GM21528 (cell line): ENCODE measurements around the gene METTL16.
"Not testable (repeated sequence)": the region's sequence is repeated elsewhere in the genome, so short reads cannot be mapped to it uniquely, and the experiment has no call there.

ENCODE experiments used
- ATAC-seq: cut with Tn5 transposase; IDR thresholded peaks from one replicate; pipeline ENCODE4 v1.9.1; 2021; ENCODE audit warnings: mild to moderate bottlenecking, moderate library complexity; ENCODE audit not compliant: unreplicated experiment, low FRiP score

The METTL16 gene

GRCh38 chr17:2453866-2454265, 57.8 kb downstream of the METTL16 start:
- no peak for ATAC-seq

- ATAC-seq: no peak
Observed at GRCh38 chr17:2453325-2453724, 58.4 kb downstream of the METTL16 start.

- no peak for ATAC-seq
Observed at GRCh38 chr17:2452216-2452750, 59.4 kb downstream of the METTL16 start.

- ATAC-seq: no peak
Observed at GRCh38 chr17:2450016-2450650, 61.6 kb downstream of the METTL16 start.

GRCh38 chr17:2449486-2449885, 62.2 kb downstream of the METTL16 start:
- ATAC-seq: no peak

GRCh38 chr17:2447479-2447878, 64.2 kb downstream of the METTL16 start:
- ATAC-seq: not testable (repeated sequence)

GRCh38 chr17:2445638-2446037, 66.0 kb downstream of the METTL16 start:
- no peak for ATAC-seq

- ATAC-seq: no peak
Observed at GRCh38 chr17:2444382-2444781, 67.3 kb downstream of the METTL16 start.

- ATAC-seq: no peak
Observed at GRCh38 chr17:2442166-2442565, 69.5 kb downstream of the METTL16 start.

- no peak for ATAC-seq
Observed at GRCh38 chr17:2440930-2441329, 70.8 kb downstream of the METTL16 start.

GRCh38 chr17:2439997-2440396, 71.7 kb downstream of the METTL16 start:
- not testable (repeated sequence) for ATAC-seq

GRCh38 chr17:2438823-2439222, 72.9 kb downstream of the METTL16 start:
- no peak for ATAC-seq

- ATAC-seq: no peak
Observed at GRCh38 chr17:2436316-2436905, 75.3 kb downstream of the METTL16 start.

GRCh38 chr17:2435862-2436261, 75.8 kb downstream of the METTL16 start:
- ATAC-seq: no peak

GRCh38 chr17:2435181-2435741, 76.4 kb downstream of the METTL16 start:
- no peak for ATAC-seq

- no peak for ATAC-seq
Observed at GRCh38 chr17:2433696-2434095, 78.0 kb downstream of the METTL16 start.

GRCh38 chr17:2427910-2428309, 83.8 kb downstream of the METTL16 start:
- ATAC-seq: no peak

GRCh38 chr17:2427215-2427614, 84.5 kb downstream of the METTL16 start:
- no peak for ATAC-seq

GRCh38 chr17:2423271-2423670, 88.4 kb downstream of the METTL16 start:
- no peak for ATAC-seq

- no peak for ATAC-seq
Observed at GRCh38 chr17:2421315-2422147, 90.2 kb downstream of the METTL16 start.

- no peak for ATAC-seq
Observed at GRCh38 chr17:2420176-2420575, 91.5 kb downstream of the METTL16 start.
